ENCODE data around the gene ATP13A1. TPM values are rescaled to one million over a fixed set of nuclear protein-coding genes. Genes with fewer than 3 reads are reported as not detected.
A peak's percentile ranks its signal among the peaks of the same experiment; 100 is the strongest.

Gene ATP13A1
- total RNA-seq, 4 donors from 2014 or later, result 97.3 to 293 (median 129) TPM

- intact Hi-C loops (cut with DNase I), result no loop called here
- peaks cover 0 to 6% of the 10 kb centered on the region in 2 donors for H3K36me3 ChIP-seq
- TF ChIP-seq POLR2A (IDR thresholded peaks at IDR 0.05), result peak in 1 of 2 donors; percentile 55
- TF ChIP-seq CTCF (IDR thresholded peaks at IDR 0.05), result no peak
- peak within 1 kb of the TSS; percentile 53 to 86 (median 68) for H3K27ac ChIP-seq
- peak within 1 kb of the TSS; percentile 32 to 66 (median 53) for H3K4me3 ChIP-seq (replicated peaks in 1 of 3)
- H3K4me1 ChIP-seq, result peaks cover 0 to 20% of the 10 kb centered on the region in 2 donors
- peak; percentile 72 to 75 for DNase-seq
- no peaks in the 10 kb centered on the region for H3K27me3 ChIP-seq
- WGBS, 2 donors, result 4 to 5% methylated on average over 16 to 20 of the region's 87 CpGs
- H3K9me3 ChIP-seq, result no peaks in the 10 kb centered on the region
Measured at GRCh38 chr19:19627621-19628500, 35.6 kb downstream of the ATP13A1 start, which contains the start of gene LPAR2. Gene LPAR2 (minus strand): TSS chr19:19628220. CDS start chr19:19627275, 945 bp downstream.

DNA sequence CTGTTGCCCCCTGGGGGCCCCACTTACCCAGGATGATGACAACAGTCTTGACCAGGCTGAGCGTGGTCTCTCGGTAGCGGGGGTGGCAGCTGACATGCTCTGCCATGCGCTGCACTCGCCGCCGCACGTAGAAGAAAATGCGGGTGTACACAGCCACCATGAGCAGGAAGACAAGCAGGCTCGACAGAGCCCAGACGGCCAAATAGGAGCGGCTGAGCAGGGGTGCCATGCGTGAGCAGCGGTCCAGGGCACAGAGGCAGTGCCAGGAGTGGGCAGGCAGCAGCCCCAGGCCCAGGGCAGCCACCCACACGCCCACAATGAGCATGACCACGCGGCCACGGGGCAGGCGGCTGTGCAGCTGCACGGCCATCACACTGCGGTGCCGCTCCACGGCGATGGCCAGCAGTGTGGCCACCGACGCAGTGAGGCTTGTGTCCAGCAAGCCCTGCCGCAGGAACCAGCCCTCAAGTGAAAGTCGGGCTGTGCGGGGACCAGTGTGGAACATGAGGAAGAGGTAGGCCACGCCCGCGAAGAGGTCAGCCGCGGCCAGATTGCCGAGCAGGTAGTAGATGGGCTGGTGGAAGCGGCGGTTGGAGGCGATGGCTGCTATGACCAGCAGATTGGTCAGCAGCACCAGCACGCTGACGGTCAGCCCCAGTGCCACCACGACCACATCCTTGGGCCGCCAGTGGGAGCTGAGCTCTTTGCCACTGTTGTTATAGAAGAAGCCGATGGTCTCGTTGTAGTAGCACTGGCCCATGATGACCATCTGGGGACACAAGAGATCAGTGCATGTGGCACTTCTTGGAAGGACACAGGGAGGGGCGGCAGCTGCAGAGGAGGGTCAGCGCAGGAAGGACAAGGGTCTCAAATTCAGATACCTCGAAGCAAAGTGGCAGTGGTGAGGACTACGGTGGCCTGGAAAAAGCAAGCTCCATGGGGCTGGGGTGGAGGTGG is 36.7 kb downstream of the ATP13A1 start:
- whole genome bisulfite sequencing, 2 donors, result 93% methylated on average over 30 to 38 of the region's 48 CpGs
- TF ChIP-seq POLR2A (IDR thresholded peaks at IDR 0.05) (no peak), CTCF (IDR thresholded peaks at IDR 0.05) (no peak)

GRCh38 chr19:19624032-19624570 is 39.4 kb downstream of the ATP13A1 start:
- no peak overlapping the region for H3K27ac ChIP-seq
- no peak for DNase-seq
- no peaks in the 10 kb centered on the region for H3K27me3 ChIP-seq
- peaks cover 0 to 6% of the 10 kb centered on the region in 2 donors for H3K36me3 ChIP-seq
- intact Hi-C loops (cut with DNase I), result no loop called here
- H3K4me1 ChIP-seq, result peaks cover 1 to 23% of the 10 kb centered on the region in 2 donors
- no peak overlapping the region for H3K4me3 ChIP-seq (replicated peaks in 1 of 3)
- WGBS, 2 donors, result 94 to 95% methylated on average over 14 to 19 of the region's 19 CpGs
- no peaks in the 10 kb centered on the region for H3K9me3 ChIP-seq
- TF ChIP-seq CTCF (IDR thresholded peaks at IDR 0.05) (no peak), POLR2A (IDR thresholded peaks at IDR 0.05) (no peak)

More for the DNA sequence above, 36.7 kb downstream of the ATP13A1 start:
- Histone ChIP-seq H3K27me3 (no peaks in the 10 kb centered on the region), H3K36me3 (peaks cover 0 to 6% of the 10 kb centered on the region in 2 donors), H3K9me3 (no peaks in the 10 kb centered on the region), H3K4me1 (peaks cover 0 to 20% of the 10 kb centered on the region in 2 donors), H3K4me3 (replicated peaks in 1 of 3) (peak overlapping the region in 1 of 3 donors; percentile 66), H3K27ac (peak overlapping the region in 2 of 3 donors; percentile 36 to 86)
- intact Hi-C loops (cut with DNase I), result no loop called here
- DNase-seq, result no peak

- intact Hi-C loops (cut with DNase I), result no loop called here
- H3K27me3 ChIP-seq, result no peaks in the 10 kb centered on the region
- H3K4me3 ChIP-seq (replicated peaks in 1 of 3), result no peak overlapping the region
- H3K4me1 ChIP-seq, result peaks cover 5 to 26% of the 10 kb centered on the region in 2 donors
- H3K36me3 ChIP-seq, result peaks cover 0 to 6% of the 10 kb centered on the region in 2 donors
- WGBS, 2 donors, result 84 to 90% methylated on average over 5 of the region's 5 CpGs
- H3K27ac ChIP-seq, result no peak overlapping the region
- TF ChIP-seq POLR2A (IDR thresholded peaks at IDR 0.05) (no peak), CTCF (IDR thresholded peaks at IDR 0.05) (no peak)
- H3K9me3 ChIP-seq, result no peaks in the 10 kb centered on the region
- no peak for DNase-seq
Measured at GRCh38 chr19:19623383-19623782, 40.1 kb downstream of the ATP13A1 start.
